ENCODE results near the gene BHMT2.

Gene BHMT2

GRCh38 chr5:79055017-79055416, 14.6 kb upstream of the BHMT2 start:
- in situ Hi-C loops (cut with MboI; ENCODE audit: low pct_unique_long_range_greater_than_20kb, low sequenced_read_pairs, unreplicated experiment): no loop called here
- TF ChIP-seq CTCF (IDR thresholded peaks at IDR 0.05; ENCODE audit: extremely low read depth, insufficient read depth, missing control alignments): no peak
- no peak for DNase-seq (ENCODE audit: low spot score)

- in situ Hi-C loops (cut with MboI; ENCODE audit: low pct_unique_long_range_greater_than_20kb, low sequenced_read_pairs, unreplicated experiment): no loop called here
- TF ChIP-seq CTCF (IDR thresholded peaks at IDR 0.05; ENCODE audit: extremely low read depth, insufficient read depth, missing control alignments): no peak
Observed at GRCh38 chr5:79056847-79057246, 12.7 kb upstream of the BHMT2 start.

GRCh38 chr5:79059674-79060073, 9.9 kb upstream of the BHMT2 start:
- in situ Hi-C loops (cut with MboI; ENCODE audit: low pct_unique_long_range_greater_than_20kb, low sequenced_read_pairs, unreplicated experiment): no loop called here
- no peak for TF ChIP-seq CTCF (IDR thresholded peaks at IDR 0.05; ENCODE audit: extremely low read depth, insufficient read depth, missing control alignments)
- DNase-seq (ENCODE audit: low spot score): no peak

More at GRCh38 chr5:79056847-79057246, 12.7 kb upstream of the BHMT2 start:
- no peak for DNase-seq (ENCODE audit: low spot score)

GRCh38 chr5:79062436-79062835, 7.1 kb upstream of the BHMT2 start:
- no peak for TF ChIP-seq CTCF (IDR thresholded peaks at IDR 0.05; ENCODE audit: extremely low read depth, insufficient read depth, missing control alignments)
- in situ Hi-C loops (cut with MboI; ENCODE audit: low pct_unique_long_range_greater_than_20kb, low sequenced_read_pairs, unreplicated experiment): no loop called here
- DNase-seq (ENCODE audit: low spot score): no peak

GRCh38 chr5:79070350-79070667, 742 bp downstream of the BHMT2 start:
- in situ Hi-C loops (cut with MboI; ENCODE audit: low pct_unique_long_range_greater_than_20kb, low sequenced_read_pairs, unreplicated experiment): no loop called here
- TF ChIP-seq CTCF (IDR thresholded peaks at IDR 0.05; ENCODE audit: extremely low read depth, insufficient read depth, missing control alignments): no peak
- no peak for DNase-seq (ENCODE audit: low spot score)

GRCh38 chr5:79074641-79075040, 5.1 kb downstream of the BHMT2 start:
- no peak for DNase-seq (ENCODE audit: low spot score)
- no peak for TF ChIP-seq CTCF (IDR thresholded peaks at IDR 0.05; ENCODE audit: extremely low read depth, insufficient read depth, missing control alignments)
- in situ Hi-C loops (cut with MboI; ENCODE audit: low pct_unique_long_range_greater_than_20kb, low sequenced_read_pairs, unreplicated experiment): no loop called here
